HG03432 (cell line): Measurements from ENCODE around the gene MAP7D3.

Experiments
- ATAC-seq: cut with Tn5 transposase; IDR thresholded peaks from one replicate; pipeline ENCODE4 v1.9.1; 2021; ENCODE audit warnings: mild to moderate bottlenecking, moderate library complexity; ENCODE audit not compliant: unreplicated experiment

Gene MAP7D3

DNA sequence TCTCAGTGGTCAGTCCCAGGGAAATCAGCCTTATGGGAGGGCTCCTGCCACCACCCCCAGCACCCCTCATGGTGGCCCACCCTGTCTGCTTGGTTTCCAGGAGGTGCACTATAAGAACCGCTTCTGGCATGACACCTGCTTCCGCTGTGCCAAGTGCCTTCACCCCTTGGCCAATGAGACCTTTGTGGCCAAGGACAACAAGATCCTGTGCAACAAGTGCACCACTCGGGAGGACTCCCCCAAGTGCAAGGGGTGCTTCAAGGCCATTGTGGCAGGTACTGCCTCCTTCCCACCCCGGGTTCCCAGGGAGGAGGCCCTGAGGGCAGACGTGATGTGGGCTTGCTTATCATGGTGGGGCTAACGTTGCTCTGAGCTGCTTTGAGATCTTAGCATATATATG, 44.3 kb downstream of the MAP7D3 start:
- no peak for ATAC-seq

DNA sequence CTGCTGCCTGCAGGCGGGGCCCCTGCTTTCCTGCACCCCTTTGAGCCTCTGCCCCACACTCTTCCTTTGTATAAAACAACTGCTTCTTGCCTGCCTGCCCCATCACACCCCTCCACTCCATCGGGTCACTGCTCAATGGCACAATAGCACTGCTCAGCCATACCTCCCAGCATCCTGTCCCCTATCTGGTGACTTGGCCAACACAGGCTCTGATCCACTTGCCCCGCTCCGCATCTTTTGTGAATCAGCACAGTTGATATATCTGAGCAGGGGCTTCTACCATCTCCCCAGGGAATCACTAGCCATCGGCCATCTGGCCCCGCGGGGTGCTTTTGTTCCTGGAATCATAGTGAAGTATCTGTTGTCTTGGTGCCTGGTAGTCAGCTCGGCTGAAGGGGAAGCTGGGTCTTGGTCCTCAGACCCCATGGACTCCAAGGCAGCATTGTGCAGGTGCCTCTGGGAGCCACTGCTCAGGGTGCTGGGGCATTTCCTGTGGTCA, 45.3 kb downstream of the MAP7D3 start:
- ATAC-seq: no peak

DNA sequence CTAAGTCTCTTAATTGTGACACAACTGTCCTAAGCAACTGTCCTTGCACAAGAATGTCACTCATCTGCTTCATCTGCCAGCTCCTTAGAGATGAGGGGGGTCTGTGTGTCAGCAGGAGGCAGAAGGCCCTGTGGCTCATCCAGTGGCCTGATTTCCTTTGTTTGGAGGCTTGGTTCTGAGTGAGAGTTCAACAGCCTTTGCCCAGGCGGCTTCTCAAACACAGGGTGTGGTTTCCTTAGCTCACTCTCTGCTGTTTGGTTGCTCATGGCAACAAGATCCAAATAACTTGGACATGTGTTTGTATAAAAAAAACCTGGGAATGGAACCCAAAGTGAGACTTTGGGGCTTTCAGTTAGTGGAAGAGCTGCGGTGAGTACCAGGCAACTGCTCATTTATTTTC, 46.6 kb downstream of the MAP7D3 start:
- ATAC-seq: no peak

DNA sequence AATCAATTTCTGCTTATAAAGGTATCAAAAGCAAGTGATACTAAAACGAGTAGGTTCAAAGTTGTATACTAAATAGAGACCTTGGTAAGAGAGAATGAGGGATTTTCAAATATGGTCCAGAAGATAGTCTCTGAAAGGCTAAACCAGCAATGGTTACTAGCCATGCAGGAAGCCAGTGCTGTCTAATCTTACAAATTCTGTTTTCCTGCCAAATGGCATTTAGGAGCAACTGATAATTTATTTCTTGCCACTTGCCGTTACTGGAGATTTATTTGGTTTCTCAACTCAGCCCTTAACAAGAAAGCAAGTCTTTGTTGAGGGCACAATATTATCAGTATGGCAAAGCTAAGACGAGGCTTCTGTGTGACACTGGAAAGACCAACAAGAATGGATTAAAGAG, 47.2 kb downstream of the MAP7D3 start:
- ATAC-seq: no peak

DNA sequence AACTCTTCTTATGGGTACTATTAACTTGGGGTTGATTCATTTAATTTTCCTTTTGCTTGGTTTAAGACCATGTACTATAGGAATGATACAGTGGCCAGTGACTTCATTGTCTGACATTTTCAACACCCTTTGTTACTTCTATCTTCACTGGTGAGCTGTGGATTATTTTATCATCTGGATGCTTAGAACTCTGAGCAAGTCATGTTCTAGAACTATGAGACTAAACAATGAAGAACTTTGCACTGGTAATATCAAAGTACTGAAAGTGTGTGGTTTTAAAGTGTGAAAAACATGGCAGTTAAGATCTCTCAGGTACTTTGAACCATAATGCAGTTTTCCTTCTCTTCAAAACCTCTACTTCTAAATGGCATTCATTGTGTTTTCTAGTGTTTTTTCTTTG, 47.8 kb downstream of the MAP7D3 start:
- ATAC-seq: no peak

DNA sequence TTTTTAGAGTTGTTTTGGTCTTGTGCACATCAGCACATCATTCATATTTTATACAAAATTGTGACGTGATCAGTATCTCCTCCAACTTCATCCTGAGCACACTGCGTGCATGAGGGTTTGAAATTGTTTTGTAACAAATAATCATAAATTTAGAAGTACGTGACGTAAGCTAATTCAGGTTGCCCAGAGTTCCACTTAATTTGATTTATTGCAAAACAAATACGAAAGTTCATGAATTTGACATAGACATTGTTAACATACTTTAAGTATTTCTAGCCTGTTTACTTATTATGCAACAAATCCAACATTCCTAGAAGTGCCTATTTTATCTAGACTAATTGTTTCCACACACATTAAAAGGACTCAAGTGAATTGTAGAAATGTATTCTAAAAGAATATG, 48.3 kb downstream of the MAP7D3 start:
- ATAC-seq: no peak

DNA sequence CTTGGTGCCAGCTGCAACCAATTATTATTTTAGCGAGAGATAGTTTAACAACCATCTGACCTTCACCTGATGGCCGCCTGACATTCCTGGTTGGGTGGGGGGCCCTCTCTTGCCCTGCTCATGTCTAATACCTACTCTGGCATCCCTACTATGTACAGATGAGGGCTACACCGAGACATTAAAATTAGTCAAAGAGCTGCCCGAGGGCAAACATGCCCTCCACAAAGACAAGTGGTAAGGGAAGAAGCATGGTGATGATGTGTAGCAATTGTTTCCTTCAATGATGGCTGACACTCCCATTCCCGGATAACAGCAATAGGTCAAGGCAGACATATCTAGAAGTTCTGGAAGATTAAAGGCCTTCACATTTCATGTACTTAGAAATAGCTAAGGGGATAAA, 49.6 kb downstream of the MAP7D3 start:
- ATAC-seq: no peak

DNA sequence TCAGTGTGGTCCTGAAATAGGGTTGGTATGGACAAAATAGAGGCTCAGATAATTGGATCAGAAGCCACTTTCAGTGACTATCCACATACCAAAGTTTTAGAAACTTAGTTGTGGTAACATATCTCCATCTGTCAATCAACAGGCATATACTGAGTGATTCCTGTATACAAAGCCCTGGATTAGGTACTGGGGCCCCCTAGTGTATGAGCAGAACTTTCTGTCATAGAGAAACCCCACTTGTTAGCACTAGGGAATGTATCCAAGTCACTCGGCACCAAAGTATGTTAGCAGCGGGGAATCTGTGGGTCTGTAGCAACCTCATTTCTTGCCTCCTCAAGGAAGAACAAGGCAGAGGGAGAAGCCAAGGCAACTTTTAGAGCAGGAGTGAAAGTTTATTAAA, 50.7 kb downstream of the MAP7D3 start:
- no peak for ATAC-seq

DNA sequence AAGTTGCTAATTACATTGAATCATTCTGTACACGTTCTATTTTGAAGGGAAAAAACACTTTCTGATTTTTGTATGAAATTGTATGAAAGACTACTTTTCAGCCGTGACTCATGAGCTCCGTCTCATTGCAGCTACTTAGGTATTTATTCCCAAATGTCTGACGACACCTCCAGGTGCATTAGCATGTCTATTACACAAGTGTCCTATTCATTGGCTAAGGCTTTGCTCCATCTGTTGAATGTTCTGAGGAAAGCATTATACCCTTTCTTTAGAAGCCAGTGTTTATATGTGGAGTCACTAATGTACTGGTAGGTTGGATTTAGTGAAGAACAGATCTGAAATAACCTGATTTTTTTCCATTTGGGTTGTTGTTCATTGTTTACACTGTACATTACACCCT, 51.8 kb downstream of the MAP7D3 start:
- ATAC-seq: no peak

DNA sequence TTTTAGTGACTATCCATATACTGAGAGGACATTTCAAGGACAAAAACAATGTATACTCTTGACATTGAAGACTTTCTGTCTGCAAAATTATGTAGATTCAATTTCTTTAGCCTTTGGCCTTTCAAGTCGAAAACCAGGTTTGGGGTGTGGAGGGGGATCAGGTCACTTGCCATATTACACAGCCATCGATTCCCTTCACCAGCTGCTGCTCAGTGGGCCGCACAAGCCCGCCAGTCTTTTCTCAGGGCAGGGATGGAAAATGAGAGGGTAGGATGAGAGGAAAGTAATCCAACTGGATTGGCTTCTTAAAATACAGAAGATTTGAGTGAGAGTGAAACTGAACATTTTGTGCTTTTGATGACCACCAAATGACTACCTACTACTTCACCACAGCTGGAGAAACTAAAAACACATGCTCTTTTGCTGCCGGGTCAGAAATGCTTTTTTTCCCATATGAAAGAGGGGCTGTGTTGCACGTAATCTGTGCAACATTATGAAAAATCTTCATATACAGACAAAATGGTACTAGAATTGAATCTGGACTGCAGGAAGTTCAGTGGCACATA, 52.4 kb downstream of the MAP7D3 start:
- ATAC-seq: no peak

DNA sequence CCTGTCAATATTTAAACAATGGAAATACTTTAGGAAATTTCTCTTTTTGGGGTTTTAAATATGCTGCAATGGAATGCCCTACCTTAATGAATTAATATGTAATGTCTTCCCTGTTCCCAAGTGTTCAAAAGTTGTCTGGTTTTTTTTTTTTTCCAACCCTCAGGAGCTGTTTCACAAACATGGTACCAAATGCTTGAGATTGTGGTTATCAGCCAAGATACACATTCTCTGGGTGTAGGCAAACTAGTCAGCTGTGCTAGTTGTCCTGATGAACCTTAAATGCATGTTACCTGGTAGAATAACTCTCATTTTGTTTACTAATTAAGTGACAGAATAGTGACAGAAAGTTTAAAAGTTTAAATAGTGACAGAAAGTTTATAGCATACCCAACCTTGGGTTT, 53.2 kb downstream of the MAP7D3 start:
- ATAC-seq: no peak

DNA sequence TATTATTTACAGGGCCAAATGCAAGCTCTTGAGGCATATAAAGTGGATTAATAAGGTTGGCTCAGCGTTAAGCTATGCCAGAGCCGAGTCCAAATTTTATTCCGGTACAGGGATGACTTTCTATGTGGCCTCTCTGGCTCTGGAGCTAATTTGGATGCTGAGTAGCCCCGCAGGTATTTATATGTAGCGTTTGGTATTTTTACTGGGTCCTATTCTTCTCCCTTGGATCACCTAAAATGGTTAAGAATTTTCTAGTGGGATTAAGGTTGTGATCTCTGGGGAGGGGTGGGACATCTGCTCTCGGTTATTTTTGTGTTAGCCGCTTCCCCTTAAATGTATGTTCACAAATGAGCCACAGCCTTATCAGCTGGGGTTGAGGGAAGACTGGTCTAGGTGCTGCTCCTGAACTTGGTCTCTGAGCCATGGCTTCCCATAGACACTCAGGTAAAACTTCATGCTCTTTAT, 54.5 kb downstream of the MAP7D3 start:
- ATAC-seq: no peak

DNA sequence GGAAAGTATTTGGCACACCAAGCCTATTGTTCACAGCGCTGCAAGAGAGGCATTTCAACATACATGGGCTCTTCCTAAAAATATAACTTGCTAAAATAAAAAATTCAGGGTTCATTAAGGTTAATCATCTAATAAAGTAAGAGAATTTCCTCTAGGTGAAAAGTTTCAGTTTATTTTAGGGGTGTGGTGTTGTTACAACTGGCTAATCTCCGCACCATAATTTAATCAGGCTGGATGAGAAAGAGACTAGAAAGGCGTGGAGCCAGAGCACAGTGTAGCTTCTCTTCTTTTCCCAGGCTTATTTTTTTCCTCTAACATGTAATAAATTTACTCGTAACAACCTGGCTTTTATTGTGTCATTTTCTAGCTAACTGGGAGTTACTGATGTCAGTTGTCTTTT, 56.0 kb downstream of the MAP7D3 start:
- no peak for ATAC-seq

DNA sequence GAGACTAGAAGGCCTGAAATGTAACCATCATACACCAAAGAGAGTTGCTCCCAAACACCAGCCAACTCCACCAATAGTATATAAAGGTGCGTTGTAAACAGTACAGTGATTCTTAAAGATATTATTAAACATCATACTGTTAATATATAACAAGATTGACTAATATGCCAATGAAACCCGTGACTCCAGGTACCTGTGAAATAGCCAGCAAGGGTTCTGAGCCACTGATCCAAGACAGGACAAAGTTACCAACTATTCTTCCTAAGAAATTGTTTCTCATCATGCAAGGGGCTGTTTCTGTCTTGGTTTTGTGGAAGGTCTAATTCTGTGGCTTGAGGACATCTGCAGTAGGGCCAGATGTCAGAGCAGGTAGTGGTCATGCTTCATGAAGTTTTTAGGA, 56.7 kb downstream of the MAP7D3 start:
- ATAC-seq: no peak

DNA sequence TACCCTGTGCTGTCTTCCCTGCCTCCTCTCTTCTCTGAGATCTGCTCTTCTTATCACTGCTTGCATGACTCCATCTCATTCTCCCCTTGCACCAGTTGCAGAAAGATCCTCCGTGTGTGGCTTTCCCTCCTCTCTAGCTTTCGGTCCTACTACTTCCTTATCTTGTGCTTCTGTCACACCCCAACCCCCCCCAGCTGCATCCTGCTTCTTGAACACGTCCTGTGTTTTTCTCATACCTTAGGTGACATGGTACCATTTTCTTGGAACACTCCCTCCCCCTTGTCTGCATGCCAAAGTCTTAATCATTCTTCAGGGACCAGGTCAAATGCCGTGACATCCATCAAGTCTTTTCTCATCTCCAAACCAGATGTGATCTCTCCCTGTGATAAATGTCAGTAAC, 57.4 kb downstream of the MAP7D3 start:
- no peak for ATAC-seq

DNA sequence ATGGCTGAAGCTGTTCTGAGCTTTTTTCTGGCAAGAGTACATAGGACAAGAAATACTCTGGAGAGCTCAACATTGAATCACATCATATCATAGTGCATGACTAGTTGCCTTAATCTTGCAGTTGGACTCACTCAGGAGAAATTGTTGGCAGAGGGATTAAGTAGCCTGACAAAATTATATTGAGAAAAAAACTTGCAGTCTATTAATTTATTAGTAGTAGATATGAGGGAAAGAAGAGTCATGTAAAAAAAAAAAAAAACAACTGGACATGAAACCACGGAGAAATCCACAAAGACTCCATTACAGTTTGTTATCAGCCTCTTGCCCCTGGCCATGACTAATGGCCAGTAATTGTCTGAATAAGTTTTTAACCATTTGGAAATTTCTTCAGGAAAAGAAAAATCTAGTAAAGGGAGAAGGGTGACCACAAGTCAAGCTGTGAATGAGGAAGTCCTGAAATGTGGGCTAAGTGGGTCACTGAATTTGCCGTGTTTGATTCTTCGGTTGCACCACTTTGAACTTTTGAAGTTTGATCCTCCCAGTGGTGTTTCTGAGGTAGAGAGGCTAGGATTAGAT, 58.3 kb downstream of the MAP7D3 start:
- no peak for ATAC-seq

DNA sequence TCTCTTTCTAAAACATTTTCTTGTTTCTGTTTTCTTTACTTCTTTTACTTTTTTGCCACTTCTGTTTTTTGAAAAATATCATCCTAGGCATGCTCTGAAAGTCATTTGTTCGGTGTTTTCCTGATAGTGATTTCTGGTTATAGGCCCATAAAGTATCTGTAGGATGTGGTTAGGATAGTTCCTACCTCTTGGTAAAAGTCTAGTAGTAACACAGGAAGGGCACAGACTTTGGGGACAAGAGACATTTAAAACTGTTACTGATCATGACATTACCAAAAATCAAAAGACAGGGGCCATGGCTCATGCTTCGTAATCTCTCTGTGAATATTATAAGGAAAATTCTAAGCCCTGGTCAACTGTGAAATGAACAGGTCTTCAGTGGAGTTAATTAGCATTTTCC, 59.1 kb downstream of the MAP7D3 start:
- ATAC-seq: no peak

DNA sequence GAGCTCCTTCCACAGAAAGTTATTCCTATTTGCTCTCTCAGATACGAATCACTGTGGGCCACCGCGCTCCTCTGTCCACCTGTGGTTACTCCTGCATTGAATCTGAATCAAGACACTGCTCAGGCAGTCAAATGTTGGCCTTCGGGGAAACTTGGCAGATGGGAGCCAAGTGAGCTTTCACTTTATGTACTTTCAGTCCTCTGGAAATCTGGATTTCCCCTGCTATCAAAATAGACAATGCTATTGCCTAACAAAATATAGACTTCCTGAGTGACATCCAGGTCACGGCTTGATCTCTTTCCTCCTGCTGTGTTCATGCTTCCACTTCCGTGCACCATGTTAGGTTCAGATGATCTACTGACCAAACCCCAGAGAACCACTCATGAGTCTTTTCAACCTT, 60.0 kb downstream of the MAP7D3 start:
- no peak for ATAC-seq

DNA sequence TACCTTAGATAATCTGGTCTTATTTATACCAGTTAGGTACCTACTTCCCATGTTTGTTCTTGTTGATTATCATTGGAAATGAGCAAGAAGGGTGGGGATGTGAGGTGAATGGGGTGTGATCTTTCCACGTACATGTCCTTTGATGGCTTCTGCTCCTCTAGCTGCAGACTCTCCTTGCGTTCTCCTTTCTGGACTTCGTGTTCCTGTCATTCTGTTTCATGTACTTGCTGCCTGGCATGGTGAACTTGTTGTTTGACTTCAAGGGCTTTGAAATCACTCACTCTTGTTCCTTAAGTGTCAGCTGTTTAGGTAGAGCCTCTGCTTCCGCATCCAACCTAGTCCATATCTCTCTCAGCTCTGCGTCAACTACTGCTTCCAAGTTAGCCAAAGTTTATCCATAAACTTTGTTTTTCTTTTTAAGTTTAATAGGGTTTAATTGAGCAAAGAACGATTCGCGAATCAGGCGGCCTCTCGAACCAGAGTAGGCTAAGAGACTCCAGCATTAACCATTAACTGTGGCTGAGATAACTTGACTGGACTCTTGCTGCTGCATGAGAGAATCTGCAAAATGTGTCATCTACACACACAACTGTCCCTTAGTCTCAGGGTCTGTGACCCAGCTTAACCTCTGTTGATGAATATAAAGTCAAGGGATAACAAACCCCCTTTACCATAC, 61.0 kb downstream of the MAP7D3 start:
- ATAC-seq: no peak

DNA sequence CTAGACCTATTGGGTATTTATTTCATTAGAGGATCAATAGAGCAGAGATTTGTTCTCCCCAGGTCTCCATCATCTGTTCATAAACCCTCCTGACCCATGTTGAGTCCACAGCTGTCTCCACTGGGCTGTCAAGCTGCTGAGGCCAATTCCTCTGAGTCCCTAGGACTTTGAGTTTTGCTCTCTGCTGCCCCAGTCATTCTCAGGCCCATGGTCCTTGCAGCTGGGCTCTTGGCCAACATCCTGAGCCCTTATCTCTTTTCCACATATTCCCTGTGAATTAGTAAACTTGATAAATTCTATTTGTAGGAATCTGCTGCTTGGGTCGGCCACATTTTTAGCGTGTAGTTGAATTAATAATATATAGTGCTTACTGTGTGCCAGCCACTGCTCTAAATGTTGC, 62.0 kb downstream of the MAP7D3 start:
- ATAC-seq: no peak

DNA sequence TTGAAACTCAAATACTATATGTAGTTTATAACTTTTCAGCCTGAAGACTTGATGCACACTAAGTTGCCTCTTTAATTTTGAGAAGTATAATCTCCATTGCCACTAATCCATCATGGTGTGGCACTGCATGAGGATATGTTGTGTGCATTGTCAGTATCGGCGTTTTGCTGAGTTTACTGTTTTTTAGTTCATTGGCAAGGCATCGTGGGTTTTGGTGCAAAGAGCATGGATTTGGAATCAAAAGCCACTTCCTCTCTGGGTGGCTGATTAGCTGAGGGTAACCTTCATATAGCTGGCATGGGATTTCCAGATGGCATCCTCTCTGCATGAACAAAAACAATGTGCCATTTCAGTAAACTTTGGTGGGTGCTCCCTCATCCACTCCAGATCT, 65.2 kb downstream of the MAP7D3 start:
- no peak for ATAC-seq

DNA sequence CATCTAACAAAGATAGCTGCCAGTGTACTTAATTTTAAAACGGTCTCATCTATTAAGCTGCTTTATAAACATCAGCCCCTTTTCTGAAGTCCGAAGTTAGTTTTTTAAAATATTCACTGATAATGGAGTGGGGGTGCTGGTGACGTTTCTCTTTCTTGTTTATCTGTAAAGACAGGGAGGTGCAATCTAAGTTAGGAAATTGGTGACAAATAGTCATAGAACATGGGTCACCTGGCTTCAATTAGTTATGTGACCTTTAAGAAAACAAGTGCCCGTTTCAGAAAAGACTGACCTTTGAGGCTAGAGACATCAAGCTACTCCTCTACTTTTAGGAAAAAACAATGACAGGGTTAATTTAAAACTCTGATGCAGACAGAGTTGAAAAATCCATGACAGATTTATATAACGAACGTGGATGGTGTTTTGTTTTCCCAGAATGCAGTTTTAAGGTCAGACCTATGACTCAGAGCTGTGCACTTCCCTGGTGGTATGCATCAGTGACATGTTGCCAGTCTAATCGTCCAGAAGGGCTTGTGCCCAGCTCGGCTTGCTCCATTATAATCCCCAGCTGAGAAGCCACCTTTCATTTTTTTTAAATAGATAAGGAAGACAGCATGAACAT, 65.7 kb downstream of the MAP7D3 start:
- no peak for ATAC-seq
